Measurements from ENCODE around the gene BARX1.

The BARX1 gene

GRCh38 chr9:93917121-93917853 is 37.9 kb downstream of the BARX1 start:
- no peaks in the 10 kb centered on the region for H3K9me2 ChIP-seq (replicated peaks; ENCODE audit: insufficient read depth, low read length)
- no peak overlapping the region for H3K4me3 ChIP-seq (ENCODE audit: insufficient read depth, low read length, poor library complexity, severe bottlenecking)
- H3F3A ChIP-seq (ENCODE audit: insufficient read depth), result no peaks in the 10 kb centered on the region
- H3K9ac ChIP-seq (ENCODE audit: low read length), result no peak overlapping the region
- H3K36me3 ChIP-seq (ENCODE audit: low read length), result no peaks in the 10 kb centered on the region
- no peak overlapping the region for H3K27ac ChIP-seq (ENCODE audit: low read depth, low read length)
- H3K79me2 ChIP-seq (ENCODE audit: insufficient read depth, low read length), result no peaks in the 10 kb centered on the region
- H2AFZ ChIP-seq (ENCODE audit: low read depth, low read length, severe bottlenecking), result no peak overlapping the region
- TF ChIP-seq CTCF (IDR thresholded peaks at IDR 0.05; ENCODE audit: insufficient read depth, low read length, poor library complexity, severe bottlenecking) (no peak), EZH2phosphoT487 (conservative IDR thresholded peaks at IDR 0.05; ENCODE audit: low read length) (no peak)
- no peak overlapping the region for H3K4me2 ChIP-seq (ENCODE audit: low read depth, low read length, poor library complexity, severe bottlenecking)
- no peaks in the 10 kb centered on the region for H3K27me3 ChIP-seq (ENCODE audit: low read length)
- no peaks in the 10 kb centered on the region for H4K20me1 ChIP-seq (ENCODE audit: low read depth, low read length)
- H3K9me3 ChIP-seq (ENCODE audit: insufficient read depth, low read length), result no peaks in the 10 kb centered on the region

- no peaks in the 10 kb centered on the region for H4K20me1 ChIP-seq (ENCODE audit: low read depth, low read length)
- H3K9me3 ChIP-seq (ENCODE audit: insufficient read depth, low read length), result no peaks in the 10 kb centered on the region
- no peak overlapping the region for H3K27ac ChIP-seq (ENCODE audit: low read depth, low read length)
- H3F3A ChIP-seq (ENCODE audit: insufficient read depth), result no peaks in the 10 kb centered on the region
- no peak overlapping the region for H3K4me3 ChIP-seq (ENCODE audit: insufficient read depth, low read length, poor library complexity, severe bottlenecking)
- no peak overlapping the region for H3K4me2 ChIP-seq (ENCODE audit: low read depth, low read length, poor library complexity, severe bottlenecking)
- no peaks in the 10 kb centered on the region for H3K9me2 ChIP-seq (replicated peaks; ENCODE audit: insufficient read depth, low read length)
- H3K9ac ChIP-seq (ENCODE audit: low read length), result no peak overlapping the region
- no peaks in the 10 kb centered on the region for H3K79me2 ChIP-seq (ENCODE audit: insufficient read depth, low read length)
- no peaks in the 10 kb centered on the region for H3K36me3 ChIP-seq (ENCODE audit: low read length)
- no peaks in the 10 kb centered on the region for H3K27me3 ChIP-seq (ENCODE audit: low read length)
- TF ChIP-seq EZH2phosphoT487 (conservative IDR thresholded peaks at IDR 0.05; ENCODE audit: low read length), result no peak
- no peak for TF ChIP-seq CTCF (IDR thresholded peaks at IDR 0.05; ENCODE audit: insufficient read depth, low read length, poor library complexity, severe bottlenecking)
- H2AFZ ChIP-seq (ENCODE audit: low read depth, low read length, severe bottlenecking), result no peak overlapping the region
These were observed 38.8 kb downstream of the BARX1 start for GRCh38 chr9:93916358-93916757.

GRCh38 chr9:93911801-93912554 is 43.2 kb downstream of the BARX1 start:
- H4K20me1 ChIP-seq (ENCODE audit: low read depth, low read length), result no peaks in the 10 kb centered on the region
- no peak for TF ChIP-seq EZH2phosphoT487 (conservative IDR thresholded peaks at IDR 0.05; ENCODE audit: low read length)
- TF ChIP-seq CTCF (IDR thresholded peaks at IDR 0.05; ENCODE audit: insufficient read depth, low read length, poor library complexity, severe bottlenecking), result no peak
- no peaks in the 10 kb centered on the region for H3K36me3 ChIP-seq (ENCODE audit: low read length)
- no peaks in the 10 kb centered on the region for H3K9me3 ChIP-seq (ENCODE audit: insufficient read depth, low read length)
- H3K9ac ChIP-seq (ENCODE audit: low read length), result no peak overlapping the region
- no peak overlapping the region for H3K27ac ChIP-seq (ENCODE audit: low read depth, low read length)
- H3K4me2 ChIP-seq (ENCODE audit: low read depth, low read length, poor library complexity, severe bottlenecking), result no peak overlapping the region
- no peak overlapping the region for H3K4me3 ChIP-seq (ENCODE audit: insufficient read depth, low read length, poor library complexity, severe bottlenecking)
- H3K9me2 ChIP-seq (replicated peaks; ENCODE audit: insufficient read depth, low read length), result no peaks in the 10 kb centered on the region
- H3K79me2 ChIP-seq (ENCODE audit: insufficient read depth, low read length), result no peaks in the 10 kb centered on the region
- no peaks in the 10 kb centered on the region for H3K27me3 ChIP-seq (ENCODE audit: low read length)
- no peak overlapping the region for H2AFZ ChIP-seq (ENCODE audit: low read depth, low read length, severe bottlenecking)
- no peaks in the 10 kb centered on the region for H3F3A ChIP-seq (ENCODE audit: insufficient read depth)
